Umbilical cord (tissue), 2 donors: ENCODE data around the gene TMEM132C. TPM values are rescaled to one million over a fixed set of nuclear protein-coding genes. Genes with fewer than 3 reads are reported as not detected.

ENCODE experiments used
- DNase-seq: peaks from one replicate; pipeline ENCODE4 v3.0.0-alpha.2; 2015; ENCODE audit warnings: low spot score
- total RNA-seq: library from RNA; depleted of rRNA; stranded (reverse); fragments of >200 nt; gene quantifications from one replicate; pipeline ENCODE4 v1.2.3, GENCODE V29; 2014; ENCODE audit warnings: low replicate concordance; ENCODE audit not compliant: insufficient read depth

The TMEM132C gene
- total RNA-seq, 1 donor from 2014 or later = 4.1 TPM

- DNase-seq = no peak
Measured at GRCh38 chr12:128288357-128288756, 21.4 kb downstream of the TMEM132C start.

DNA sequence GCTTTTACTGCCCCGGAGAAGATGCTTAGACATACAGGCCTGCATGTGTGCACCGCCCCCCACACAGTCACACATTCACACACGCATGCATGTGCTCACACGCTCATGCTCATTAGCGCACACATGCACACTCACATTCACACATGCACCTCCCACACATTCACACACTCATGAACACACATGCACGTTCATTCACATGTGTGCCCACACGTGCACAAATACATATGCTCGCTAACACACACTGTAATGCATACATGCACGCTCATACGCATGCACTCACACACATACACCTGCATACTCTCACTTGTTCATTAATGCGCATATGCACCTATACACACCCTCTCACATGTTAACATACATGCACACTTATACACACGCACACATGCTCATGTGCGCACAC lies 21.9 kb downstream of the TMEM132C start:
- no peak for DNase-seq

DNA sequence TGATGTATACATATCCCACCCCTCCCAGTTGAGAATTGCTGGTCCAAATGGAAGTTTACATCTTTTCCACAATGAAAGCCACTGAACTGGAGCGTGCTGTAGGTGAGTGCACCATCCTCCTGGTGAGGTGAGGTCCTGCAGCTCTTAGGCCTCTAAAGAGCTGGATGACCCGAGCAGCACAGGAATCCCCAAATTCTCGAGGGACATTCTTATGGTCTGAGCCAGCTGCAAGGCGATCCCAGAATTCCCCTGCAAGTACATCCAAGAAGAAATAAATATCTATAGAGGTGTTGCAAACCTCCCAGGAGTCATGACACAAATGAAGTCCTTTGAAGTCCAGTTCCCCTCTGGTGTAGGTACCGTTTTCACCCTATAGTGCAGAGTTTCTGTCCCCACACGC lies 24.0 kb downstream of the TMEM132C start:
- DNase-seq = no peak

GRCh38 chr12:128298091-128298748 lies 31.2 kb downstream of the TMEM132C start:
- DNase-seq = no peak

DNA sequence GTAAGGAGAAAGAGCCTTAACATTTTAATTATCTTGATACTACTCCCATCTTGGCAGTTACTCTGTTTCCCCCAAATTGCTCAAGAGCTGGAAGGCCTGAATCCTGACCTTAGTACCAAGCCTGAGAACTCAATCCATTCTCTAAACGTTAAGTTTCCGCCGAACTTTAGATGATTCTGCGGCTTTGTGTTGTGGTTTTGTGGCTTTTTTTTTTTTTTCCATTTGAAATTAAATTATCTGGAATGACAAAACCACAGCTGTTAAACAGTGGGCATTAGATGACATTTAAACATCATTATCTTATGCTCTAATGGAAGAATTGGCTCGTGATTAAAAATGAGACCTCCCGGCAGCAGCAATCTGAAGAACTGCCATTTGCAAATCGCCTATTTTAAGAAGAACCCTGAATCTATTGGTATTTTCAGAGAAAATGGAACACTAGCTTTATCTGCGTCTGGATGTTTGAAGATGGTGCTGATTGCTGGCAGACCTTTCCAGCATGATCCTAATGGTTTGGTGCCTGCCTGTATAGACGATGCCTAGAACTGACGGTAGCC lies 38.4 kb downstream of the TMEM132C start:
- no peak for DNase-seq

DNA sequence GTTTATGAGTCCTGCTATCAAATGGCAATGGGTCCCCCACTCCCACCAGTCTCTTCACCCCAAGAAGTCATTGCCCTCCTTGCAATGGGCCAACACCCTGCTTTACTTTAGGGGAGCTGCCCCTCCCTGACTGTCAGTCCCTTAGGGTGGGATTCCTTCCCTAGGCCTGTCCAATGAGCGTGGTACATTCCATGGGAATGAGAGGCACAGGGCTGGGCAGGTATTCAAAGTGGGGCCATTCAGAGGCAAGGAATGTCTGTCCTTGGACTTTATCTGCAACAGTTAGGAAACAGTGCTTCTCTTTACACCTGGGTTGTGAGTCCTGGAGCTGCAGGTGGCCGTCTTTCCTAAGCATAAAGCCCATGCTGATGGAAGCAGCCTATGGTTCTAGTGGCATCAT lies 40.8 kb downstream of the TMEM132C start:
- DNase-seq = no peak

DNA sequence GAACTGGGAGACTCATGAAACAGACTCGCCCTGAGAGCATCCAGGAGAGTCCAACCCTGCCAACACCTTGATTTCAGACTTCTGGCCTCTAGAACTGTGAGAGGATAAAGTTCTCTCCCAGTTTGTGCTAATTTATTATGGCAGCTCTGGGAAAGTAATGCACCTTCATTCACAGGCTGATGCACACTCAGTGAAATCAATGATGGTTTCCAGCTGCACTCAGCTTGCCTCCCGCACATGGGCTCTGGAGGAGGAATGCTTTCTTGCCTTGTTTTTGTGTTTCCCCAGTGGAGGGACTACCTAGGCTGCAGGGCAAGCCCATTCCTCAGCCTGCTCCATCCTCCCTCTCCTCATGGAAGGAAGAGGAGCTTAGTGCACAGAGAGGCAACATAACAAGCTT lies 45.7 kb downstream of the TMEM132C start:
- no peak for DNase-seq

DNA sequence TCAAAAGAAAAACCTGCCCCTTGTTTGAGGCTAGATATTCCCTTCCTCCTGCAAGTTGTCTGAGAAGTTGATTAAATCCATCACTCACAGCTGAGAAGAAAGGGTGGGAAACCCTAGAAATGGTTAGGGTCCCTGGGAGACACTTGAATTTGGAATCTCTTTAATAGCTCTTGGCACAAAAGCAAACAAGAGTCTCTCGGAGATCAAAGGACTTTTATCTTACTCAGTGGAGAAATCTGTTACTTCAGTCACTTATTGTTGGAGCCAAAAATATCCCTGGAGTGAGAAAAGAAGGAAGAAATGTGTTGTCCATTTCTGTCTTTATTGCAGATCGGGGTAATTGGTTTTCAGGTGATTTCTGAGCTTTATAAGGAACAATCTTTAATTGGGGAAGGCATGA lies 47.0 kb downstream of the TMEM132C start:
- DNase-seq = peak; percentile 63

DNA sequence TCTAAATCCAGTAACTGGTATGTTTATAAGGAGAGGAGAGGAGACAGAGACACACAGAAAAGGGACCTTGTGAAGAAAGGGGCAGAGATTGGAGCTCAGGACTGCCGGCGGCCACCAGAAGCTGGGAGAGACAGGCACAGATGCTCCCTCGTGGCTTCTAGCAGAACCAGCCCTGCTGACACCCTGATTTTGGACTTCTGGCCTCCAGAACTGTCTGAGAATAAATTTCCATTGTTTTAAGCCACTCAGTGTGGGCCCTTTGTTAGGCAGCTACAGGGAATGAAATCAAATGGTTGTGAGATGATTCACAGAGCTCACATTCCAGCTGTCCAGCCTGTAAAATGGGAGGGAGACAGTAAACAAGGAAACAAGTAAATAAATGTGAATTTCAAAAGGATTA lies 47.6 kb downstream of the TMEM132C start:
- DNase-seq = no peak

DNA sequence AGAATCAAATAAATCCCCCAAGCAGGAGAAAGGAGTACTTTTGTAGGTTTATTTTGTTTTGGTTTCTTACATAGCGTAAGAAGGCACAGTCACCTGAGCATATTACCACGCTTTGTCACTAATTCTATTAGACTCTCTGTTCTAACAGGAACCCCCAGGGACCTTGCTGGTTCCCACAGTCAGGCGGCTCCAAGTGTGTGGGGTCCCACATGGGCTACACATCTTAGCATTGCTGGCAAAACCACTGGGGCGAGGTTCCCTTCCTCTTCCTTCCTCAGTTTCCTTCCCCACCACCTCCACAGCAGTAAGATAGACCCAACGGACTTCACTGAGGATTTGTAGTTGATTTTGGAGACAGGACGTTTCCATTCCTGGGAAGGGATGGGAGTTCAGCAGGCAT lies 49.1 kb downstream of the TMEM132C start:
- no peak for DNase-seq

GRCh38 chr12:128316973-128317526 lies 50.1 kb downstream of the TMEM132C start:
- DNase-seq = peak; percentile 92

DNA sequence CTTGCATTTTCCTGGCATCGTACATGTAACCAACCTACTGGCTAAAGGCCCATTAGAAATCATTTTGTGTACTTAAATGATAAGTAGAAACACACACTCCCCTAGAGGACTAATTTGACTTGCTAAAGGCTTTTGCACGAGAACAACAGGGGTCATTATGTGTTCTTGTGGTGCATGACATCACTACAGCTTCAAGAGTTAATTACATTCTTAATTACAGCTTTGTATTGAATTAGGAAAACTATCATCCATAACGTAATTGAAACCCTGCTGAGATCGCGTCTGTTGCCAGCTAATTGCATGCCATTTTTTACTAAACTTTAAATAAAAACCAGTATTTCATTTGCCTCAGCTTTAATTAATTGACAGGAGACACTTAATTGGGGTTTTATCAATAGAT lies 51.4 kb downstream of the TMEM132C start:
- DNase-seq = no peak

GRCh38 chr12:128318946-128319345 lies 52.0 kb downstream of the TMEM132C start:
- DNase-seq = no peak

DNA sequence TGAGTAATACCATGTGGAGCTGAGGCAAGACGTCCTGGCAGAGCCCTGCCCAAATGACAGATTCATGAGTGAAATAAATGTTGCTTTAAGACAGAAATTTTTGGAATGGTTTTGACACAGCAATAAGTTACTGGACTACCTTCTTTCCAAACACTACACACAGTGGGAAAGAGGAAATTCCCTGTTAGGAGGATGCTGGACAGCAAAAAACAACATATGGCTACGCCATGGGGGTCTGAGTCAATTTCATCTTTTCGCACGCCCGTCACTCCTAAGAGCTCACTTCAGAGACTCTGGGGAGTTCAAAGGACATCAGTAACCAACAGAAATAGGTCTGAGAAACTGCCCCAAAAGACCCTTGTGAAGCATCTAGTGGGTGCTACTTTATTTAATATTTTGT lies 55.4 kb downstream of the TMEM132C start:
- no peak for DNase-seq

DNA sequence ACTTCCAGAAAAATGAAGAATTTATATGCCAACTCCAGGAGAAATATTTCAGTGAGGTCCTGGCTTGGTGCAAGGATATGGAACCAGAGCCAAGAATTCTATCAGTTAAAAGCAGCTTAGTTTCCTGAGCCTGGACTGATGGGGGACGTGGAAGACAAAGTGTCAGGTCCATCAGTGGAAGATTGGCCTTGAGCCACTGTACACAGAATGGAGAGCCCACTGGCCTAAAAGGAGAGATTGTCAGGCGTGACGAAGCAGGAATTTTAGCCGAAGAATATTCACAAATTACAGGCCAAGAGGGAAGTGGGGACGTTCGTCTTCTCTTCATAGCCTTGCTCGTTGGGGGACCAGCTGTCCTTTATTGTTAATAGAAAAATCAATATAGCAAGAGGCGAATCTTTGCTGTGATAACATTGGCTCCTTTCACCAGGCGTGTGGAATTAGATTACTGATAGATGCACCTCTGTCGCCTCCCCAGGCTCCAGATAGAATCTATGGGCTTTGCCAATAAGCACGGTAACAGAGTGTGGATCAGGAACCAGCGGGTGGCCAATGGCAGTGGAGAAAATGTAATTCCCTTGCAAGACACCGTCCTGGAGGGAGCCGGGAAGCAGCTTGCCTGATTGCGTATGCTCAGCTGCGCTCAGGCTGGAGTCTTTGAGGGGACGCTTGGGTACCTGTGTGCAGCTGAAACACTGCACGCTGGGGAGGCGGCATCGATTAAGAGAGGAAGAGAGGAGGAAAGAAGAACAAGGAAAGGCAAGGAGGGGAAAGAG lies 56.4 kb downstream of the TMEM132C start:
- DNase-seq = no peak

- DNase-seq = no peak
Measured at GRCh38 chr12:128325646-128326045, 58.7 kb downstream of the TMEM132C start.

DNA sequence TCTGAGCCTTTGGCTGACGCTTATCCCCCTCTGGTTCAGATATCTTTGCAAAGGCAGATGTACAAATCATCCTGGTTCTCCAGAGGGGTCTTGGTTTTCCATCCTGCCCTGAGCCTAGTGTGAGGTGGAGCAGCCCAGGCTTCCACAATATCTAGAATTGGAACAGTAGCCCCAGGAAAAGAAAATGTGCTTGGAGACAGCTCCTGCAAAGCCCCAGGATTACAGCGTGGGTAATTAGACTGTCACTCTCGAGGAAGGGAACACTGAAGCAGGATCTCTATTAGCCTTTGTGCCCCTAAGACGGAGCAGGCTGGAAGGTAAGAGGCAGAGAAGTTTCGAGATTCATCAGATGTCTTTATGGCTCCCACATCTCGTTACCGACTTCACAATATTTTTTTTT lies 59.4 kb downstream of the TMEM132C start:
- no peak for DNase-seq

- peak; percentile 93 for DNase-seq
Measured at GRCh38 chr12:128328961-128329360, 62.0 kb downstream of the TMEM132C start.

DNA sequence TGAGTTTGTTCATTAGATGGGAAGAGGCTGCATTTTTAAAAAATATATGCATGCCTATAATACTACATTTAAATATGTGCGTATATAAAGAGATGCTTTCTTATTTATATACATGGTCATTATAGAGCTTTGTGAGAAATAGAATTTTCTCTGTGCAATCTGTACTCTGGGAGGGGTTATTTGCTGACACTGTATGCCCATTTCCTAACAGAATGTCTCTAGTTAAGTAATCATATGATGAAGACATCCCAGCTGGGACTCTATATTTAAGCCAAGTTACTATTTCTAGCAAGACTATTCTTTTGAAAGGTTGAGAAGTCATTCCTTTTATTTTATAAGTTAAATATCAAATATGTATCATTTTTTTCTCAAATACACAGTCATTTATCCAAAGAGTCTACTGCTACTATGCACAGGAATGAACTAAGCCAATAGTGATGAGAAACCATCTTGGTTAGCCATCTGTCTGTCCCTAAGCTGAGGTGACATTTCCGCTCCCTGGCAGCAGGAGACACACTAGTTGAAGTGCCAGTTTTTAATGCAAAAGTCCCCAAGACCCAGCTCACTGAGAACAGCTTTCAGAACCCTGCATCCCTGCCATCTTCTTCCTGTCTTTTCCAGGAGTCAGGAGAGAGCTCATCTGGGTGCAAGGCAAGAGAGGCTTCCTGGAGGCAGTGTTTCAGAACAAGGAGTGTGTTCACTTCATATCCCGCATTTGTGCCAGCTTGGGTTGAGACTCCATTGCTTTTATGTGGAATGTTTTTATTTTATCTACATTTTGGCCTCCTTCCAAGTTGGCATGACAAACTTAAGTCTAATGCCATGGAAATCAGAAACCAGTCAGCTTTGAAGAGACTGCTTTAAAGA lies 69.5 kb downstream of the TMEM132C start:
- DNase-seq = no peak

DNA sequence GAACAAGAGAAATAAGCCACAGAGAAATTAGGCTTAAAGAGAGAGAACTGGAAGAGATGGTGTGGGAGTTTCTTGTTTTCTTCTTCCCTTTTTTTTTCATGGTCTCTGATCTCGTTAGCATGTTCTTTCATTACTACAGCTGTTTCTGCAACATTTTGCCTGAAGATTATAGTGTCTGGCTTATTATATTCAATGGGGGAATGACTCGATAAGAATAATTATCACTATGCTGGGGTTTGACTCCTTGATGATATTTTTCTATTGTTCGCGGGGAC lies 70.0 kb downstream of the TMEM132C start:
- DNase-seq = no peak

DNA sequence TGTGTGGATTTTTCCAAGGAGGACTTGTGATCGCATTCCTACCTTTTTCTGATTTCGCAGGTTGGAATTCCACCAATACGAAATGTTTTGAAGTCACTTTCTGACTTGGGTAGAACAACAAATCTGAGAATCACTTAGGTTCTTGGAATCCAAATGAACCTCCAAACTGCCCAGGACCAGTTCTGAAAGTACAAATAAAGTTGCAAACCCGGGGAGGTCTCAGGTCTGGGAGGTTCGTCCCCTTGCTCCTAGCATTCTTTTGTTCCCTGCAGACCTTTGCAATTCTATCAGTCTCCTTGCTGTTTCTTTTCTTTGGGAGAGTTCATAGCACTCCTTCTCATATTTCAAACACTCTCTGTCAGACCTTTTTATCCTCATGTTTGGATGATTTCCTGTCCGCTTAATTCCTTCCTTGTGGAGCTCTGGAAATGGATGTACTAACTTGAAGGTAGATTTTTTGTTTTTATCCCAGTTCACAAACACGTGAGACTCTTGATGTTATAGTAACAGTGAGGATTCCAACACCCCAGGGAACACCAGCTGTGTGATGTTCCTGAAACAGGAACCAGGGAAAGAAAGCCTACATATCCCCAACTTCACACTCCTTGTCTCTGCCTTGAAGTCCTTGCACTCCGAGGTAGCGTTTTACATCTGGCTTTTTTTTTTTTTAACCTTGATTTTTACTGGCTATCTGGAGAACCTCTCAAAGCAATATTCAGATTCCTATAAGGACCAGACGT lies 70.6 kb downstream of the TMEM132C start:
- peak; percentile 87 for DNase-seq
